IPS DF 6.9 (cell line): ENCODE data around the gene PARP12.
"Not testable (repeated sequence)": the region's sequence is repeated elsewhere in the genome, so short reads cannot be mapped to it uniquely, and the experiment has no call there.

Source experiments
- DNase-seq: peaks from one replicate; pipeline ENCODE4 v3.0.0-alpha.2; 2013; ENCODE audit warnings: low read depth, low spot score
- H3K27ac ChIP-seq: one replicate; pipeline ENCODE4 v1.5.1; 2013; ENCODE audit warnings: low read length, control low read depth
- H3K27me3 ChIP-seq: 2 replicates; pipeline ENCODE4 v1.6.1; 2013; ENCODE audit warnings: mild to moderate bottlenecking, low read length; ENCODE audit not compliant: control insufficient read depth, insufficient read depth
- H3K36me3 ChIP-seq: 2 replicates; pipeline ENCODE4 v1.6.1; 2013; ENCODE audit warnings: low read length; ENCODE audit not compliant: control insufficient read depth, insufficient read depth
- H3K4me1 ChIP-seq: 2 replicates; pipeline ENCODE4 v1.6.1; 2013; ENCODE audit warnings: low read length; ENCODE audit not compliant: control insufficient read depth, insufficient read depth
- H3K4me3 ChIP-seq: 2 replicates; pipeline ENCODE4 v1.5.1; 2013; ENCODE audit warnings: mild to moderate bottlenecking, low read length
- H3K9me3 ChIP-seq: 2 replicates; pipeline ENCODE4 v1.6.1; 2013; ENCODE audit warnings: low read length, inconsistent platforms; ENCODE audit not compliant: control insufficient read depth, insufficient read depth
- WGBS: extraction: QIAGEN DNeasy Blood & Tissue Kit; methylation state at CpG from one replicate; pipeline ENCODE4 v1.1.7; 2013; ENCODE audit warnings: mixed read lengths, missing lambda C conversion rate; ENCODE audit not compliant: insufficient read length, insufficient coverage; 5-methylcytosine and 5-hydroxymethylcytosine counted together

Gene PARP12

GRCh38 chr7:140062528-140063299 is at the start of gene PARP12:
TSS of gene PARP12 (minus strand) at chr7:140062951. CDS start at chr7:140062847, 104 bp downstream.
- peaks cover 2% of the 10 kb centered on the region; the same call in 1 of the 2 replicates for H3K27me3 ChIP-seq
- H3K4me1 ChIP-seq: no peaks in the 10 kb centered on the region
- no peak for DNase-seq
- WGBS: no CpG with 5 or more reads among the region's 106 CpGs
- H3K27ac ChIP-seq: no peak within 1 kb of the TSS
- H3K36me3 ChIP-seq: no peaks in the 10 kb centered on the region
- no peaks in the 10 kb centered on the region for H3K9me3 ChIP-seq
- H3K4me3 ChIP-seq: peak within 1 kb of the TSS; percentile 53; the same call in 1 of the 2 replicates

GRCh38 chr7:140108777-140109176 is 46.0 kb upstream of the PARP12 start:
- WGBS: no CpG with 5 or more reads among the region's 8 CpGs

GRCh38 chr7:140096459-140096858 is 33.7 kb upstream of the PARP12 start:
- Histone ChIP-seq H3K4me3 (no peak overlapping the region), H3K9me3 (no peaks in the 10 kb centered on the region), H3K4me1 (no peaks in the 10 kb centered on the region), H3K27me3 (no peaks in the 10 kb centered on the region), H3K27ac (no peak overlapping the region), H3K36me3 (no peaks in the 10 kb centered on the region; the same call in 1 of the 2 replicates)
- no peak for DNase-seq
- no CpG with 5 or more reads among the region's 4 CpGs for WGBS

More at GRCh38 chr7:140108777-140109176, 46.0 kb upstream of the PARP12 start:
- not testable (repeated sequence) for H3K27me3 ChIP-seq, H3K4me3 ChIP-seq, H3K36me3 ChIP-seq, H3K4me1 ChIP-seq, H3K27ac ChIP-seq, DNase-seq, H3K9me3 ChIP-seq

GRCh38 chr7:140093375-140093774 is 30.6 kb upstream of the PARP12 start:
- no CpG with 5 or more reads among the region's 1 CpG for WGBS
- H3K27me3 ChIP-seq: no peaks in the 10 kb centered on the region
- H3K36me3 ChIP-seq: no peaks in the 10 kb centered on the region; the same call in 1 of the 2 replicates
- no peak for DNase-seq
- H3K27ac ChIP-seq: no peak overlapping the region
- no peak overlapping the region for H3K4me3 ChIP-seq
- no peaks in the 10 kb centered on the region for H3K9me3 ChIP-seq
- no peaks in the 10 kb centered on the region for H3K4me1 ChIP-seq

GRCh38 chr7:140085447-140085846 is 22.7 kb upstream of the PARP12 start:
- Histone ChIP-seq H3K36me3 (no peaks in the 10 kb centered on the region), H3K9me3 (no peaks in the 10 kb centered on the region), H3K4me3 (no peak overlapping the region), H3K27ac (no peak overlapping the region), H3K27me3 (no peaks in the 10 kb centered on the region), H3K4me1 (no peaks in the 10 kb centered on the region)
- DNase-seq: no peak
- WGBS: no CpG with 5 or more reads among the region's 2 CpGs

GRCh38 chr7:140084972-140085371 is 22.2 kb upstream of the PARP12 start:
- Histone ChIP-seq H3K27me3 (no peaks in the 10 kb centered on the region), H3K9me3 (no peaks in the 10 kb centered on the region), H3K4me1 (no peaks in the 10 kb centered on the region), H3K4me3 (no peak overlapping the region), H3K27ac (no peak overlapping the region), H3K36me3 (no peaks in the 10 kb centered on the region)
- WGBS: no CpG with 5 or more reads among the region's 8 CpGs
- no peak for DNase-seq

- WGBS: no CpG with 5 or more reads among the region's 4 CpGs
- H3K27ac ChIP-seq: no peak overlapping the region
Observed at GRCh38 chr7:140084142-140084655, 21.4 kb upstream of the PARP12 start.

GRCh38 chr7:140082770-140083169 is 20.0 kb upstream of the PARP12 start:
- Histone ChIP-seq H3K4me3 (no peak overlapping the region), H3K4me1 (0 out of 2 replicates have a peak, but pooled peaks cover 2% of the 10 kb centered on the region), H3K27ac (no peak overlapping the region), H3K36me3 (no peaks in the 10 kb centered on the region), H3K9me3 (no peaks in the 10 kb centered on the region), H3K27me3 (no peaks in the 10 kb centered on the region)
- WGBS: no CpG with 5 or more reads among the region's 7 CpGs
- no peak for DNase-seq

More at GRCh38 chr7:140084142-140084655, 21.4 kb upstream of the PARP12 start:
- H3K9me3 ChIP-seq: no peaks in the 10 kb centered on the region
- H3K4me3 ChIP-seq: no peak overlapping the region
- H3K4me1 ChIP-seq: no peaks in the 10 kb centered on the region
- H3K36me3 ChIP-seq: no peaks in the 10 kb centered on the region
- no peak for DNase-seq
- no peaks in the 10 kb centered on the region for H3K27me3 ChIP-seq

GRCh38 chr7:140081774-140082425 is 19.1 kb upstream of the PARP12 start:
- Histone ChIP-seq H3K4me1 (0 out of 2 replicates have a peak, but pooled peaks cover 2% of the 10 kb centered on the region), H3K36me3 (no peaks in the 10 kb centered on the region), H3K27ac (no peak overlapping the region), H3K9me3 (no peaks in the 10 kb centered on the region), H3K4me3 (no peak overlapping the region), H3K27me3 (no peaks in the 10 kb centered on the region)
- no peak for DNase-seq
- WGBS: no CpG with 5 or more reads among the region's 11 CpGs

GRCh38 chr7:140080919-140081318 is 18.2 kb upstream of the PARP12 start:
- H3K27ac ChIP-seq: no peak overlapping the region
- H3K9me3 ChIP-seq: no peaks in the 10 kb centered on the region
- no peak for DNase-seq
- no peaks in the 10 kb centered on the region for H3K36me3 ChIP-seq
- H3K27me3 ChIP-seq: no peaks in the 10 kb centered on the region
- WGBS: no CpG with 5 or more reads among the region's 7 CpGs
- H3K4me3 ChIP-seq: no peak overlapping the region
- H3K4me1 ChIP-seq: 0 out of 2 replicates have a peak, but pooled peaks cover 2% of the 10 kb centered on the region
